Karpas-422 (cell line): ENCODE results near the gene ALK. TPM values are rescaled to one million over a fixed set of nuclear protein-coding genes. Genes with fewer than 3 reads are reported as not detected.

Experiments used
- DNase-seq: peaks from one replicate; pipeline ENCODE4 v3.0.0-alpha.2; 2015
- H2AFZ ChIP-seq: fragments of 200-600 bp; sonication (generic); 2 replicates; pipeline ENCODE4 v1.6.1; 2014; ENCODE audit warnings: antibody characterized with exemption, low read length, mixed read lengths
- H3K27ac ChIP-seq: fragments of 200-600 bp; sonication (generic); 2 replicates; pipeline ENCODE4 v1.5.1; 2014; ENCODE audit warnings: mild to moderate bottlenecking, low read length, moderate library complexity
- H3K27me3 ChIP-seq: fragments of 200-600 bp; sonication (generic); 2 replicates; pipeline ENCODE4 v1.6.1; 2014; ENCODE audit warnings: low read length, mixed read lengths
- H3K36me3 ChIP-seq: fragments of 200-600 bp; sonication (generic); 2 replicates; pipeline ENCODE4 v1.6.1; 2014; ENCODE audit warnings: low read length, mixed read lengths; ENCODE audit not compliant: insufficient read depth
- H3K4me1 ChIP-seq: fragments of 200-600 bp; sonication (generic); 2 replicates; pipeline ENCODE4 v1.6.1; 2014; ENCODE audit warnings: mild to moderate bottlenecking, low read length, mixed read lengths
- H3K4me2 ChIP-seq: fragments of 200-600 bp; sonication (generic); 2 replicates; pipeline ENCODE4 v1.6.1; 2014; ENCODE audit warnings: low read length, low read depth, mild to moderate bottlenecking; ENCODE audit not compliant: poor library complexity, severe bottlenecking
- H3K4me3 ChIP-seq: fragments of 200-600 bp; sonication (generic); 2 replicates; pipeline ENCODE4 v1.5.1; 2014; ENCODE audit warnings: mild to moderate bottlenecking, antibody characterized with exemption, low read length, mixed read lengths
- H3K79me2 ChIP-seq: fragments of 200-600 bp; sonication (generic); 2 replicates; pipeline ENCODE4 v1.6.1; 2014; ENCODE audit warnings: mild to moderate bottlenecking, low read length, mixed read lengths
- H3K9ac ChIP-seq: fragments of 200-600 bp; sonication (generic); 2 replicates; pipeline ENCODE4 v1.6.0; 2014; ENCODE audit warnings: low read length
- H3K9me2 ChIP-seq: fragments of 200-600 bp; sonication (generic), shearing (Covaris generic); replicated peaks from 2 replicates; pipeline ENCODE4 v1.6.0; 2014; ENCODE audit warnings: mild to moderate bottlenecking, low read length, moderate library complexity; ENCODE audit not compliant: insufficient read depth
- H3K9me3 ChIP-seq: fragments of 300-700, 200-600 bp; sonication (generic); 2 replicates; pipeline ENCODE4 v1.6.1; 2014; ENCODE audit warnings: low read length, mixed read lengths
- H4K20me1 ChIP-seq: fragments of 200-600 bp; sonication (generic); 2 replicates; pipeline ENCODE4 v1.6.1; 2014; ENCODE audit warnings: mild to moderate bottlenecking, antibody characterized with exemption, low read length, low read depth; ENCODE audit not compliant: insufficient read depth
- total RNA-seq: library from RNA; depleted of rRNA; stranded (reverse); fragments of >200 nt; shearing (Covaris generic); gene quantifications from 2 replicates; pipeline ENCODE4 v1.2.3, GENCODE V29; 2014; ENCODE audit warnings: low replicate concordance

ALK gene
- total RNA-seq, 1 experiment from 2014 or later: not detected

GRCh38 chr2:29182334-29182733, 739.1 kb downstream of the ALK start:
- Histone ChIP-seq H3K9ac (no peak overlapping the region), H3K27ac (no peak overlapping the region), H3K4me2 (no peak overlapping the region), H3K9me2 (no peaks in the 10 kb centered on the region), H3K27me3 (no peaks in the 10 kb centered on the region), H3K9me3 (no peaks in the 10 kb centered on the region), H4K20me1 (no peaks in the 10 kb centered on the region), H3K79me2 (no peaks in the 10 kb centered on the region), H3K4me1 (no peaks in the 10 kb centered on the region), H2AFZ (no peak overlapping the region), H3K4me3 (no peak overlapping the region), H3K36me3 (no peaks in the 10 kb centered on the region)
- DNase-seq: no peak

GRCh38 chr2:29175338-29175737, 746.0 kb downstream of the ALK start:
- Histone ChIP-seq H3K4me1 (peaks cover 9% of the 10 kb centered on the region), H3K36me3 (no peaks in the 10 kb centered on the region), H3K9me2 (no peaks in the 10 kb centered on the region), H3K9me3 (no peaks in the 10 kb centered on the region), H4K20me1 (no peaks in the 10 kb centered on the region), H3K79me2 (no peaks in the 10 kb centered on the region), H3K4me2 (no peak overlapping the region), H3K27ac (no peak overlapping the region), H2AFZ (no peak overlapping the region), H3K4me3 (no peak overlapping the region), H3K9ac (no peak overlapping the region), H3K27me3 (no peaks in the 10 kb centered on the region)
- no peak for DNase-seq

GRCh38 chr2:29174937-29175336, 746.4 kb downstream of the ALK start:
- Histone ChIP-seq H3K79me2 (no peaks in the 10 kb centered on the region), H3K4me1 (peaks cover 9% of the 10 kb centered on the region), H3K9me2 (no peaks in the 10 kb centered on the region), H3K9ac (no peak overlapping the region), H3K36me3 (no peaks in the 10 kb centered on the region), H4K20me1 (no peaks in the 10 kb centered on the region), H3K9me3 (no peaks in the 10 kb centered on the region), H3K27me3 (no peaks in the 10 kb centered on the region), H3K27ac (no peak overlapping the region), H2AFZ (no peak overlapping the region), H3K4me3 (no peak overlapping the region), H3K4me2 (no peak overlapping the region)
- DNase-seq: no peak

- no peaks in the 10 kb centered on the region for H3K27me3 ChIP-seq
- H3K4me1 ChIP-seq: peaks cover 47% of the 10 kb centered on the region
- no peak overlapping the region for H3K27ac ChIP-seq
- peak overlapping the region; percentile 60 for H3K4me2 ChIP-seq
- H2AFZ ChIP-seq: no peak overlapping the region
- no peaks in the 10 kb centered on the region for H3K79me2 ChIP-seq
- H3K36me3 ChIP-seq: no peaks in the 10 kb centered on the region
- no peaks in the 10 kb centered on the region for H3K9me2 ChIP-seq
- H3K9me3 ChIP-seq: no peaks in the 10 kb centered on the region
- peak; percentile 41 for DNase-seq
- H3K9ac ChIP-seq: no peak overlapping the region
- H4K20me1 ChIP-seq: no peaks in the 10 kb centered on the region
- H3K4me3 ChIP-seq: no peak overlapping the region
Measured at GRCh38 chr2:29166242-29167039, 754.9 kb downstream of the ALK start.

GRCh38 chr2:29165362-29166241, 755.8 kb downstream of the ALK start:
- Histone ChIP-seq H3K9me2 (no peaks in the 10 kb centered on the region), H3K9me3 (no peaks in the 10 kb centered on the region), H2AFZ (0 out of 2 replicates have a peak overlapping the region, but pooled peaks have one; percentile 17), H3K79me2 (no peaks in the 10 kb centered on the region), H3K27ac (no peak overlapping the region), H3K9ac (no peak overlapping the region), H3K27me3 (no peaks in the 10 kb centered on the region), H4K20me1 (no peaks in the 10 kb centered on the region), H3K36me3 (no peaks in the 10 kb centered on the region), H3K4me2 (peak overlapping the region; percentile 60), H3K4me1 (peaks cover 47% of the 10 kb centered on the region), H3K4me3 (no peak overlapping the region)
- no peak for DNase-seq

- H3K4me2 ChIP-seq: peak overlapping the region; percentile 60
- no peak overlapping the region for H2AFZ ChIP-seq
- H3K79me2 ChIP-seq: no peaks in the 10 kb centered on the region
- peak; percentile 79 for DNase-seq
- no peaks in the 10 kb centered on the region for H3K9me2 ChIP-seq
- no peaks in the 10 kb centered on the region for H3K36me3 ChIP-seq
- H3K27ac ChIP-seq: peak overlapping the region; percentile 26; the same call in 1 of the 2 replicates
- H3K9ac ChIP-seq: peak overlapping the region; percentile 4; the same call in 1 of the 2 replicates
- no peaks in the 10 kb centered on the region for H3K9me3 ChIP-seq
- no peaks in the 10 kb centered on the region for H4K20me1 ChIP-seq
- peak overlapping the region; percentile 31 for H3K4me3 ChIP-seq
- H3K27me3 ChIP-seq: no peaks in the 10 kb centered on the region
- peaks cover 47% of the 10 kb centered on the region for H3K4me1 ChIP-seq
Measured at GRCh38 chr2:29164091-29164846, 757.1 kb downstream of the ALK start.

- Histone ChIP-seq H4K20me1 (no peaks in the 10 kb centered on the region), H3K9me3 (no peaks in the 10 kb centered on the region), H3K36me3 (no peaks in the 10 kb centered on the region)
Measured at GRCh38 chr2:29162204-29162928, 759.0 kb downstream of the ALK start.

More at GRCh38 chr2:29162204-29162928, 759.0 kb downstream of the ALK start:
- Histone ChIP-seq H3K4me1 (peaks cover 51% of the 10 kb centered on the region), H3K27me3 (no peaks in the 10 kb centered on the region), H2AFZ (no peak overlapping the region), H3K4me3 (no peak overlapping the region), H3K27ac (no peak overlapping the region), H3K4me2 (peak overlapping the region; percentile 60), H3K9me2 (no peaks in the 10 kb centered on the region), H3K9ac (no peak overlapping the region), H3K79me2 (no peaks in the 10 kb centered on the region)
- DNase-seq: no peak
